GM12878 (cell line): Measurements from ENCODE around the gene BBS4. TPM values are rescaled to one million over a fixed set of nuclear protein-coding genes. Genes with fewer than 3 reads are reported as not detected.

Experiments
- ATAC-seq: fragments of 200-7000 bp; cut with Tn5 transposase; 3 replicates; pipeline ENCODE4 v1.9.1; 2020; ENCODE audit warnings: mild to moderate bottlenecking, moderate library complexity
- BruUV-seq: library from RNA; stranded (reverse); fragments of 400-500 nt; replicated peaks from 2 replicates; lab custom pipeline; 2021; lab: Mats Ljungman, UMichigan
- CTCF ChIA-PET: fragments of 300-600 bp; sonication (Branson Sonifier 250); formaldehyde crosslinking; extraction: SDS; loops from one replicate; lab custom pipeline; 2021; ENCODE audit warnings: inconsistent platforms; lab: Yijun Ruan, JAX
- POLR2A ChIA-PET: fragments of 350-600 bp; formaldehyde crosslinking; extraction: SDS; loops from one replicate; lab custom pipeline; 2021; ENCODE audit warnings: inconsistent platforms; lab: Charles Lee
- RAD21 ChIA-PET: fragments of 300-600 bp; sonication (Branson Sonifier 250); formaldehyde crosslinking; loops from one replicate; lab custom pipeline; 2023; ENCODE audit warnings: antibody characterized with exemption; ENCODE audit not compliant: unreplicated experiment; lab: Charles Lee
- SMC1A ChIA-PET: fragments of 300-600 bp; sonication (Branson Sonifier 250); formaldehyde crosslinking; loops from one replicate; lab custom pipeline; 2023; ENCODE audit not compliant: unreplicated experiment, uncharacterized antibody; lab: Charles Lee
- DNase-seq: peaks from one replicate; pipeline ENCODE4 v3.0.0-alpha.2; 2011; ENCODE audit warnings: low read depth, low spot score
- FAIRE-seq: peaks from 3 replicates; lab custom pipeline; 2011; peaks lifted over from hg19 to GRCh38; lab: Jason Lieb, UNC
- H2AFZ ChIP-seq: 2 replicates; pipeline ENCODE4 v1.6.0; 2011; ENCODE audit warnings: low read depth, low read length, control low read depth; ENCODE audit not compliant: control insufficient read depth
- H3K27ac ChIP-seq: 2 replicates; pipeline ENCODE4 v1.5.1; 2011; ENCODE audit warnings: control low read depth; ENCODE audit not compliant: control insufficient read depth, insufficient read depth
- H3K27me3 ChIP-seq, 2 experiments: replicated peaks in 1 of 2; 2 replicates each; pipeline versions ENCODE4 v1.6.0 to v1.6.1; 2011; ENCODE audit warnings: low read length in 1 of 2; ENCODE audit not compliant: control insufficient read depth in 2 of 2, insufficient read depth in 2 of 2
- H3K36me3 ChIP-seq, 2 experiments: 2 replicates each; pipeline ENCODE4 v1.5.1; 2011; ENCODE audit warnings: low read length in 1 of 2; ENCODE audit not compliant: control insufficient read depth in 2 of 2, insufficient read depth in 2 of 2
- H3K4me1 ChIP-seq: 2 replicates; pipeline ENCODE4 v1.6.1; 2011; ENCODE audit warnings: mild to moderate bottlenecking, low read length, moderate library complexity, mixed read lengths; ENCODE audit not compliant: control insufficient read depth, insufficient read depth
- H3K4me2 ChIP-seq: 2 replicates; pipeline ENCODE4 v1.6.0; 2011; ENCODE audit warnings: control low read depth; ENCODE audit not compliant: control insufficient read depth, insufficient read depth
- H3K4me3 ChIP-seq: fragments of 200-600 bp; sonication (generic); 2 replicates; pipeline ENCODE4 v1.5.1; 2016
- H3K79me2 ChIP-seq: 2 replicates; pipeline ENCODE4 v1.6.0; 2011; ENCODE audit warnings: low read length; ENCODE audit not compliant: control insufficient read depth, insufficient read depth
- H3K9ac ChIP-seq: 2 replicates; pipeline ENCODE4 v1.8.0; 2011; ENCODE audit warnings: low read length, control low read depth, mixed read lengths; ENCODE audit not compliant: control insufficient read depth, insufficient read depth
- H3K9me3 ChIP-seq: replicated peaks from 3 replicates; pipeline ENCODE4 v1.5.1; 2011; ENCODE audit warnings: mild to moderate bottlenecking, low read length; ENCODE audit not compliant: control insufficient read depth, insufficient read depth
- H4K20me1 ChIP-seq: 2 replicates; pipeline ENCODE4 v1.6.0; 2011; ENCODE audit not compliant: control insufficient read depth, insufficient read depth
- CEBPB ChIP-seq, 2 experiments: fragments of 150-350 bp in 1 of 2; IDR thresholded peaks; 2 replicates each; pipeline ENCODE4 v1.6.1; 2012 to 2014; ENCODE audit warnings: low read depth in 2 of 2, low read length in 2 of 2, borderline replicate concordance in 1 of 2, inconsistent platforms in 1 of 2
- SPI1 ChIP-seq: IDR thresholded peaks from 2 replicates; pipeline ENCODE4 v1.6.1; 2011; ENCODE audit warnings: low read depth, mild to moderate bottlenecking, low read length, moderate library complexity, borderline replicate concordance; ENCODE audit not compliant: insufficient read depth
- STAT3 ChIP-seq: IDR thresholded peaks from 2 replicates; pipeline ENCODE4 v1.6.1; 2011; ENCODE audit warnings: low read depth, low read length, improper control_type of control experiment
- TCF3 ChIP-seq: IDR thresholded peaks from 2 replicates; pipeline ENCODE4 v1.6.1; 2012; ENCODE audit warnings: low read depth, mild to moderate bottlenecking, low read length, borderline replicate concordance; ENCODE audit not compliant: insufficient read depth
- ZNF274 ChIP-seq: IDR thresholded peaks from one replicate; pipeline ENCODE4 v1.8.0; 2011; ENCODE audit not compliant: insufficient read length, insufficient read depth
- WGBS: methylation state at CpG from one replicate; pipeline ENCODE4 v1.1.6; 2016; ENCODE audit warnings: low lambda C conversion rate; ENCODE audit not compliant: insufficient replicate concordance, insufficient coverage; ENCODE audit errors: missing lambda C conversion rate; 5-methylcytosine and 5-hydroxymethylcytosine counted together
- in situ Hi-C: fragments of 300-500 bp; cut with MboI; formaldehyde crosslinking; loops from 9 replicates; pipeline ENCODE4 v1.14.3; 2018; ENCODE audit warnings: mixed read lengths
- intact Hi-C: fragments of 100-400 bp; cut with micrococcal nuclease; formaldehyde crosslinking; loops from one replicate; pipeline ENCODE4 v1.14.2; 2022; ENCODE audit not compliant: unreplicated experiment
- polyA plus RNA-seq, 11 experiments: library from polyadenylated mRNA; depleted of rRNA in 4 of 11; unstranded in 6 of 11; stranded (reverse) in 5 of 11; fragments of >200 nt; fragmentation: Nextera tagmentation in 4 of 11; fragmentation: Illumina TruSeq in 1 of 11; extraction: Ambion mirVana in 4 of 11; extraction: Trizol in 1 of 11; gene quantifications; 1 replicate in 1 of 11; 2 replicates in 10 of 11; pipeline versions ENCODE4 v1.2.1 to v1.2.3, GENCODE V29; 2011 to 2016; ENCODE audit warnings: inconsistent platforms in 2 of 11, missing spikeins in 2 of 11, low read depth in 1 of 11
- total RNA-seq, 4 experiments: library from RNA; depleted of rRNA in 3 of 4; stranded (reverse); fragments of >200 nt in 3 of 4; fragmentation: Illumina TruSeq in 1 of 4; extraction: Trizol in 1 of 4; gene quantifications; 2 replicates each; pipeline versions ENCODE4 v1.2.1 to v1.2.3, GENCODE V29; 2013 to 2021
- TF ChIP-seq, protein P1 (sequence below): IDR thresholded peaks from 2 replicates; pipeline ENCODE4 v1.6.1; 2012; ENCODE audit warnings: improper control_type of control experiment, low read depth, low read length; ENCODE audit not compliant: insufficient replicate concordance

BBS4 gene
- total and polyA plus RNA-seq, 10 of the 15 experiments (the other 5 are each of a cell fraction or from before 2014, with no cell fraction given) = 7.2 to 22.1 (median 9.9) TPM

DNA sequence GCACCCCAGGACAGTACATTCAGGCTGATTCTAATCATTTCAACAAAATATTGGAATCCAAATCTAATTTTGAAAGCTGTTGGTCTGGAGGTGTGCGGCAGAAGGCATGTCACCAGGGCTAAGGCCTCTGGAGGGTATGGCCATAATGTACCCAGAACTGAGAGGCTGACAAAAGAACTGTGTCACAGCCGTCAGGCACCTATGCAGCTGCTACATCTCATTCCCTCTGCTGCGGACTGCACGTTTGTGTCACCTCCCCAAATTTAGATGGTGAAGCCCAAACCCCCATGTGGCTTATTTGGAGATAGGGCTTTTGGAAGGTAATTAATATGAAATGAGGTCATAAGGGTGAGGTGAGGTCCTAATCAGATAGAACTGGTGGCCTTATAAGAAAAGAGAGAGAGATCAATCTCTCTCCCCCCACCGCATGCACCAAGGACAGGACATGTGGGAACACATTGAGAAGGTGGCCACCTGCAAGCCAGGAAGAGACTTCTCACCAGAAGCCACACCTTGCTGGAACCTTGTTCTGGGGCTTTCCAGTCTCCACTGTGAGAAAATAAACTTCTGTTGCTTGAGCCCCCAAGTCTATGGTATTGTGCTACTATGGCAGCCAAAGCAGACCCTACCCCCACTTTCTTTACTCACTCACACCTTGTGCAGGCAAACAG lies 74.7 kb downstream of the BBS4 start:
- no peak for TF ChIP-seq SPI1
- no peak for TF ChIP-seq CEBPB (IDR thresholded peaks at IDR 0.05; ENCODE audit: borderline replicate concordance in 1 of 2, low read depth in 2 of 2, low read length in 2 of 2)
- no peak for TF ChIP-seq TCF3
- TF ChIP-seq, all 136 proteins: peak for 0
- ChIA-PET SMC1A (no interaction called here), POLR2A (no interaction called here), RAD21 (no interaction called here), CTCF (no interaction called here)
- Histone ChIP-seq H3K36me3 (peaks cover 8 to 42% of the 10 kb centered on the region in 2 experiments), H2AFZ (no peak overlapping the region), H3K4me1 (no peaks in the 10 kb centered on the region), H3K4me3 (no peak overlapping the region), H3K9me3 (no peaks in the 10 kb centered on the region), H3K4me2 (no peak overlapping the region), H3K27ac (no peak overlapping the region), H3K9ac (no peak overlapping the region), H3K27me3 (no peaks in the 10 kb centered on the region), H3K79me2 (no peaks in the 10 kb centered on the region; the same call in 1 of the 2 replicates), H4K20me1 (no peaks in the 10 kb centered on the region)
- FAIRE-seq = no peak
- ATAC-seq = no peak
- DNase-seq = no peak
- in situ Hi-C loops (no loop called here), intact Hi-C loops (no loop called here)
- WGBS = 91% methylated on average over 5 of the region's 5 CpGs
- BruUV-seq = no TSS peak

DNA sequence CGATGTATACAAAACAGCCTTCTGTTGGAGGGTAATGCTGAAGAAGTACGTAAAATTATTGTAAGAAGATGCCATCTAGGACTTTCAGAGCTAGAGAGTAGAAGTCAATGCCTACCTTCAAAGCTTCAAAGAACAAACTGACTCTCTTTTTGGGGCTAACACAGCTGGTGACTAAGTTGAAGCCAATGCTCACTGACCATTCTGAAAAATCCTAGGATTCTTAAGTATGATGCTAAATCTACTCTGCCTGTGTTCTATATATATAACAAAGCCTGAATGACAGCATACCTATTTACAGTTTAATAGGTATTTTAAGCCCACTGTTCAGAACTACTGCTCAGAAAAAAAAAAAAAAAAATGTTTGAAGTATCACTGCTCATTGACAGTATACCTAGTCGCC lies 78.6 kb downstream of the BBS4 start:
- H3K9me3 ChIP-seq = peaks cover 8% of the 10 kb centered on the region
- H4K20me1 ChIP-seq = no peaks in the 10 kb centered on the region
- CTCF ChIA-PET = interaction anchor here (0.9 to 2.5 kb wide), 3 partner anchors 11 to 43 kb away, joined by 3 to 7 read pairs (median 3); no protein-coding TSS in a partner anchor
- SMC1A ChIA-PET = interaction anchor here (1.4 kb wide), 2 partner anchors 25 to 165 kb away, joined by 3 to 7 read pairs; no protein-coding TSS in a partner anchor
- no peak overlapping the region for H3K27ac ChIP-seq
- WGBS = 98% methylated on average over 3 of the region's 3 CpGs
- intact Hi-C loops (no loop called here), in situ Hi-C loops (no loop called here)
- H3K27me3 ChIP-seq = no peaks in the 10 kb centered on the region
- RAD21 ChIA-PET = interaction anchor here (0.7 kb wide), 1 partner anchor 51 kb away, joined by 3 read pairs; no protein-coding TSS in a partner anchor
- peaks cover 5% of the 10 kb centered on the region for H3K79me2 ChIP-seq
- no peak overlapping the region for H2AFZ ChIP-seq
- DNase-seq = no peak
- no peak overlapping the region; the same call in 1 of the 2 replicates for H3K4me2 ChIP-seq
- FAIRE-seq = no peak
- BruUV-seq = no TSS peak
- peaks cover 4 to 47% of the 10 kb centered on the region in 2 experiments for H3K36me3 ChIP-seq
- no peak overlapping the region for H3K4me3 ChIP-seq
- POLR2A ChIA-PET = interaction anchor here (0.7 to 1.2 kb wide), 2 partner anchors 15 to 1007 kb away, joined by 3 to 4 read pairs; no protein-coding TSS in a partner anchor
- ATAC-seq = no peak
- no peak overlapping the region for H3K9ac ChIP-seq
- H3K4me1 ChIP-seq = no peaks in the 10 kb centered on the region
- TF ChIP-seq STAT3 (no peak), ZNF274 (no peak)
- TF ChIP-seq, protein P1, sequence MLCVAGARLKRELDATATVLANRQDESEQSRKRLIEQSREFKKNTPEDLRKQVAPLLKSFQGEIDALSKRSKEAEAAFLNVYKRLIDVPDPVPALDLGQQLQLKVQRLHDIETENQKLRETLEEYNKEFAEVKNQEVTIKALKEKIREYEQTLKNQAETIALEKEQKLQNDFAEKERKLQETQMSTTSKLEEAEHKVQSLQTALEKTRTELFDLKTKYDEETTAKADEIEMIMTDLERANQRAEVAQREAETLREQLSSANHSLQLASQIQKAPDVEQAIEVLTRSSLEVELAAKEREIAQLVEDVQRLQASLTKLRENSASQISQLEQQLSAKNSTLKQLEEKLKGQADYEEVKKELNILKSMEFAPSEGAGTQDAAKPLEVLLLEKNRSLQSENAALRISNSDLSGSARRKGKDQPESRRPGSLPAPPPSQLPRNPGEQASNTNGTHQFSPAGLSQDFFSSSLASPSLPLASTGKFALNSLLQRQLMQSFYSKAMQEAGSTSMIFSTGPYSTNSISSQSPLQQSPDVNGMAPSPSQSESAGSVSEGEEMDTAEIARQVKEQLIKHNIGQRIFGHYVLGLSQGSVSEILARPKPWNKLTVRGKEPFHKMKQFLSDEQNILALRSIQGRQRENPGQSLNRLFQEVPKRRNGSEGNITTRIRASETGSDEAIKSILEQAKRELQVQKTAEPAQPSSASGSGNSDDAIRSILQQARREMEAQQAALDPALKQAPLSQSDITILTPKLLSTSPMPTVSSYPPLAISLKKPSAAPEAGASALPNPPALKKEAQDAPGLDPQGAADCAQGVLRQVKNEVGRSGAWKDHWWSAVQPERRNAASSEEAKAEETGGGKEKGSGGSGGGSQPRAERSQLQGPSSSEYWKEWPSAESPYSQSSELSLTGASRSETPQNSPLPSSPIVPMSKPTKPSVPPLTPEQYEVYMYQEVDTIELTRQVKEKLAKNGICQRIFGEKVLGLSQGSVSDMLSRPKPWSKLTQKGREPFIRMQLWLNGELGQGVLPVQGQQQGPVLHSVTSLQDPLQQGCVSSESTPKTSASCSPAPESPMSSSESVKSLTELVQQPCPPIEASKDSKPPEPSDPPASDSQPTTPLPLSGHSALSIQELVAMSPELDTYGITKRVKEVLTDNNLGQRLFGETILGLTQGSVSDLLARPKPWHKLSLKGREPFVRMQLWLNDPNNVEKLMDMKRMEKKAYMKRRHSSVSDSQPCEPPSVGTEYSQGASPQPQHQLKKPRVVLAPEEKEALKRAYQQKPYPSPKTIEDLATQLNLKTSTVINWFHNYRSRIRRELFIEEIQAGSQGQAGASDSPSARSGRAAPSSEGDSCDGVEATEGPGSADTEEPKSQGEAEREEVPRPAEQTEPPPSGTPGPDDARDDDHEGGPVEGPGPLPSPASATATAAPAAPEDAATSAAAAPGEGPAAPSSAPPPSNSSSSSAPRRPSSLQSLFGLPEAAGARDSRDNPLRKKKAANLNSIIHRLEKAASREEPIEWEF = no peak
